GM18502 (cell line): ENCODE data around the gene CFH.
"Not testable (repeated sequence)": the region's sequence is repeated elsewhere in the genome, so short reads cannot be mapped to it uniquely, and the experiment has no call there.

Experiments used
- ATAC-seq: cut with Tn5 transposase; IDR thresholded peaks from one replicate; pipeline ENCODE4 v1.9.1; 2021; ENCODE audit warnings: mild to moderate bottlenecking; ENCODE audit not compliant: unreplicated experiment, poor library complexity

CFH gene

DNA sequence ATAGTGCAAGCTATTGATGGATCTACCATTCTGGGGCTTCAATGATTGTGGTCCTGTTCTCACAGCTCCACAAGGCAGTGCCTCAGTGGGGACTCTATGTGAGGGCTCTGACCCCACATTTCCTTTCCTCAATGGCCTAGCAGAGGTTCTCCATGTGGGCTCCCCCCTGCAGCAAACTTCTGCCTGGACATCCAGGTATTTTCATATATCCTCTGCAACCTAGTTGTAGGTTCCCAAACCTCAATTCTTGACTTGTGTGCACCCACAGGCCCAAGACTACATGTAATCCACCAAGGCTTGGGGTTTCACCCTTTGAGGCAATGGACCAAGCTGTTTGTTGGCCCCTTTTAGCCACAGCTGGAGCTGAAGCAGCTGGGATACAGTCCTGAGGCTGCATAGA lies 86.9 kb downstream of the CFH start:
- ATAC-seq, result no peak

DNA sequence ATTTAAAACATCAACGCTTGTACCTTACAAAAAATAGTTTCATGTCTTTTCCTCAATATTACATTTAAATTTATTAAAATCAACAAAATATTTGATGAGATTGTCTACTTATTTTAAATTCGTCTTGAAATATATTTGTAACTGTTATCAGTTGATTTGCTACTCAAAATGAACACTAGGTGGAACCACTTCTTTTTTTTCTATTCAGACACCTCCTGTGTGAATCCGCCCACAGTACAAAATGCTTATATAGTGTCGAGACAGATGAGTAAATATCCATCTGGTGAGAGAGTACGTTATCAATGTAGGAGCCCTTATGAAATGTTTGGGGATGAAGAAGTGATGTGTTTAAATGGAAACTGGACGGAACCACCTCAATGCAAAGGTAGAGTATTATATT lies 91.4 kb downstream of the CFH start:
- ATAC-seq, result peak; percentile 93

DNA sequence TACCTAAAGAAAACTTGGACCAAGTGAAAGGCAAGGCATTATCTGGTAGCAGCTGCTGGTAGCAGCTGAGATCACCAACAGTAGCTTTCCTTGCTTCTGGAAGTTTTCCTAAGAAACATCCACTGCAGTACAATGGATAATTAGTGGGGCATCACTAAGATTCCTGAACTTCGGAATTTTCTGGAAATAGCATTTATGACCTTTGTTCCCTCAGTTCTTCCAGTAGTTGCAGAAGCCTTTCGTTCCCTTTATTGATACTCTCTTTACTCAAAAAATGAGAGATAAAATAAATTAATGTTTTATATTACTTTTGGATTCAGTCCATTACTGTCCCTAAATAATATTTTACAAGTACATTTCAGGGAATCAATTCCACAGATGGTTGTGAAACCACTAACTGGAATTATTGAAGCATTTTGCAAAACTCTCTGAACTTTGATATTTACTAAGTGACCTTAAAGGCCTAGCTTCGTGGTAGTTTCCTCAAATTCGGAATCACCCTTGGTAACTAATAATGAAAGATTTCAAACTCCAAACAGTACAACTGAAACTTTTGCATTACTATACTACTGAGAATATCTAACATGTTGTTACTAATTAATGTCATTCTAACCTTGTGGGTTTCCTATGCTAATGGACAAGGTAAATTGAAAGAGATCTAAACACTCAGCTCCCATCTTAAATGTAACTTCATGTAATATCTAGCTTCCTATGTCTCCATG lies 113.3 kb downstream of the CFH start:
- ATAC-seq, result not testable (repeated sequence)

DNA sequence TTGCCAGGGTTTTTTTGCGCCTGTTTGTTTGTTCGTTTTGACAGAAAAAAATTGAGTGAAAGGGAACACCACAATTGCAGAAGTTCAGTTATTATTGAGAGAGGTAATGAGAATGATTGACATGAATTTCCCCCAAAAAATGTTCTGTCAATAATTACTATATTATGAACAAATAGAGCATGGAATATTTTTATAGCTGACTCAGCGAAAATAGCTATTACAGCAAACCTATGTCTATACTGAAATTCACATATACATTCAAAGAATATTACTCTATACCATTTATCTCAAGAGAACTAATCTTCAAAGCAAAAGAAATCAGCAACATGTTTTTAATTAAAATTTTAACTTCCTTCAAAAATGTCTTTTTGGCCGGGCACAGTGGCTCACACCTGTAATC lies 118.0 kb downstream of the CFH start:
- not testable (repeated sequence) for ATAC-seq

DNA sequence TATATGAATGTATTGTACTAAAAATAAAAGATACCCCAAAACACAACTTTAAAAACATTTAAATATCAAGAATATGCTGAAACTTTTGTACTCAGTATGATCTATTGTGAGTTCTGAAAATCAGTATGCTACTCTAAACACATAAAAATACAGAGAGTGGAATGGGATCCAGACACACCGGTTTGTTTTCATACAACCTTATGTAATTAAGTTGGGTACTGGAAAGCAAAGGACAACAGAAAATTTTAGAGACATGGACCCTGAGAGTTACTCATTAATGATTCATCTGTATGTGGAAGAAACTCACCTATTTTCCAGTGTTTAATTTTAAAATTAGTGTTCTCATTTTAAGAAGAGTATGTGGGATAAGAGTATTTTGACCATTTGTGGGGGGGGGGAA lies 121.9 kb downstream of the CFH start:
- no peak for ATAC-seq

DNA sequence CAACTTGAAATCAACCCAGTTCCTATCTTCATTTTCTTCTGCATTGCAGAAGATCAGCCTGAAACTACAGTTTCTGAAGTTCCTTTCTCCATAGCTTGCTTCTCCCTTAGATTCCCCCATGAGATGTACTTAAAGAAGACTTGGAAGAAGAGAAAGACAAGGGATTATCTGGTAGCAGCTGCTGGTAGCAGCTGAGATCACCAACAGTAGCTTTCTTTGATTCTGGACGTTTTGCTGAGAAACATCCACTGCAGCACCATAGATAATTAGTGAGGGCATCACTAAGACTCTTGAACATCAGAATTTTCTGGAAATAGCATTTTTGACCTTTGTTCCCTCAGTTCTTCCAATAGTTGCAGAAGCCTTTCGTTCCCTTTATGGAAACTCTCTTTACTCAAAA lies 122.3 kb downstream of the CFH start:
- ATAC-seq, result no peak

DNA sequence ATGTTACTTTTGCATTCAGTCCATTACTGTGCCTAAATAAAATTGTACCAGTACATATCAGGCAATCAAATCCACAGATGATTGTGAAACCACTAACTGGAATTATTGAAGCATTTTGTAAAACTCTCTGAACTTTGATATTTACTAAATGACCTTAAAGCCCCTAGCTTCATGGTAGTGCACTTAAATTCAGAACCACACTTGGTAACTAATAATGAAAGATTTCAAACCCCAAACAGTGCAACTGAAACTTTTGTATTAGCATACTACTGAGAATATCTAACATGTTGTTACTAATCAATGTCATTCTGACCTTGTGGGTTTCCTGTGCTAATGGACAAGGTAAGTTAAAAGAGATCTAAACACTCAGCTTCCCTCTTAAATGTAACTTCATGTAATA lies 122.8 kb downstream of the CFH start, which contains the start of gene CFHR3:
Gene CFHR3 (plus strand): TSS at position 238 of the 400 bp plus-strand sequence. CDS start 47 bp downstream, at position 285.
- ATAC-seq, result no peak

DNA sequence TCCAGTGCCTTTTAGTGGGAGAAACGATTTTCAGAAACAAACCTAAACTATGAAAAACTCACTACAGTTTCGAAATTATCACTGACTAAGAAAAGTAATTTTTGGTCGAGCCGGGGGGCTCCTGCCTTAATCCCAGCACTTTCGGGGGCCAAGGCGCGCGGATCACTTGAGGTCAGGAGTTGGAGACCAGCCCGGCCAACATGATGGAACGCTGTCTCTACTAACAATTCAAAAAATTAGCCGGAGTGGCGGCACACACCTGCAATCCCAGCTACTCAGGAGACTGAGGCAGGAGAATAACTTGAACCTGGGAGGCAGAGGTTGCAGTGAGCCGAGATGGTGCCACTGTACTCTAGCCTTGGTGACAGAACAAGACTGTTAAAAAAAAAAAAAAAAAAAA lies 125.8 kb downstream of the CFH start:
- no peak for ATAC-seq

DNA sequence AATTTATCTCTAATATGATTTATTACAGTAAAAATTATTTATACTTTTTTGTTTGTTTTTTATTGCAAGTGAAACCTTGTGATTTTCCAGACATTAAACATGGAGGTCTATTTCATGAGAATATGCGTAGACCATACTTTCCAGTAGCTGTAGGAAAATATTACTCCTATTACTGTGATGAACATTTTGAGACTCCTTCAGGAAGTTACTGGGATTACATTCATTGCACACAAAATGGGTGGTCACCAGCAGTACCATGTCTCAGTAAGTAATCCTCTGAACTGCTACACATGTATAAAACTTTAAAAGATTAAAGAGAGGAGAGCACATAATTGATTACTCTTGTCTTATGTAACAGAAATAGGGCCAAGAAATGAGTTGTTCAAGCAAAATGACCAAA lies 127.2 kb downstream of the CFH start:
- no peak for ATAC-seq

DNA sequence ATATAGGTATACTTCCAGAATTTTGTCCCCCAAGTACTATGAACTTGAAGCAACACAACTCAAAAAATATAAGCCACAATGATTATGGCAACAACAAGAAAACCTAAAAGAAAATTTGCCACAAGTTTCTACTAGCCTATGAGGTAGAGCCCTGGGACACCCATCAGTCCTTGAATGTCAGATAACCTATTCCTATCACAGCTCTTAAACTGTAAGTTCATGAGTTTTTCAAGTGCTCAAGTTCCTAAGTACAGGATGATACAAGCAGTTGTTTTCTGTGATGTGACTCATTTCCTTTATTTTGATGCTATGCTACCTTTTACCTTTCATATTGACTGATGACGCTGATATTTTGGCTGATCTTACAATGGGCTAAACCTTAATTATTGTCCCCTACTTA lies 139.4 kb downstream of the CFH start:
- ATAC-seq, result not testable (repeated sequence)

DNA sequence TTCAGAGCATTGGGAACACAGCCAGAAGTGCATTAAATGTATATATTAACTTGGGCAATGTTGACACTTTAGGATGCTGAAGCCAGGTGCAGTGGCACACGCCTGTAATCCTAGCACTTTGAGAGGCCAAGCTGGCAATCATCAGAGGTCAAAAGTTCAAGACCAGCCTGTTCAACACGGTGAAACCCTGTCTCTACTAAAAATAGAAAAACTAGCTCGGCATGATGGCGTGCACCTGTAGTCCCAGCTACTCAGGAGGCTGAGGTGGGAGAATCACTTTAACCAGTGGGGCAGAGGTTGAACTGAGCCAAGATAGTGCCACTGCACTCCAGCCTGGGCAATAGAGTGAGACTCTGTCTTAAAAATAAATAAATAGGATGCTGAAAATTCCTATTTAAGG lies 142.3 kb downstream of the CFH start:
- ATAC-seq, result not testable (repeated sequence)
